Forelimb muscle (tissue), 1 donor: Measurements from ENCODE around the gene RPS13. TPM values are rescaled to one million over a fixed set of nuclear protein-coding genes. Genes with fewer than 3 reads are reported as not detected.
"Not testable (repeated sequence)": the region's sequence is repeated elsewhere in the genome, so short reads cannot be mapped to it uniquely, and the experiment has no call there.

ENCODE experiments used
- DNase-seq: peaks from one replicate; pipeline ENCODE4 v3.0.0-alpha.2; 2013; ENCODE audit warnings: low read depth
- polyA plus RNA-seq: library from polyadenylated mRNA; unstranded; fragments of 120-200 nt; gene quantifications from one replicate; pipeline ENCODE4 v1.2.1, GENCODE V29; 2013; ENCODE audit not compliant: insufficient read length

RPS13 gene
- polyA plus RNA-seq, 1 donor, result 2,034 TPM

DNA sequence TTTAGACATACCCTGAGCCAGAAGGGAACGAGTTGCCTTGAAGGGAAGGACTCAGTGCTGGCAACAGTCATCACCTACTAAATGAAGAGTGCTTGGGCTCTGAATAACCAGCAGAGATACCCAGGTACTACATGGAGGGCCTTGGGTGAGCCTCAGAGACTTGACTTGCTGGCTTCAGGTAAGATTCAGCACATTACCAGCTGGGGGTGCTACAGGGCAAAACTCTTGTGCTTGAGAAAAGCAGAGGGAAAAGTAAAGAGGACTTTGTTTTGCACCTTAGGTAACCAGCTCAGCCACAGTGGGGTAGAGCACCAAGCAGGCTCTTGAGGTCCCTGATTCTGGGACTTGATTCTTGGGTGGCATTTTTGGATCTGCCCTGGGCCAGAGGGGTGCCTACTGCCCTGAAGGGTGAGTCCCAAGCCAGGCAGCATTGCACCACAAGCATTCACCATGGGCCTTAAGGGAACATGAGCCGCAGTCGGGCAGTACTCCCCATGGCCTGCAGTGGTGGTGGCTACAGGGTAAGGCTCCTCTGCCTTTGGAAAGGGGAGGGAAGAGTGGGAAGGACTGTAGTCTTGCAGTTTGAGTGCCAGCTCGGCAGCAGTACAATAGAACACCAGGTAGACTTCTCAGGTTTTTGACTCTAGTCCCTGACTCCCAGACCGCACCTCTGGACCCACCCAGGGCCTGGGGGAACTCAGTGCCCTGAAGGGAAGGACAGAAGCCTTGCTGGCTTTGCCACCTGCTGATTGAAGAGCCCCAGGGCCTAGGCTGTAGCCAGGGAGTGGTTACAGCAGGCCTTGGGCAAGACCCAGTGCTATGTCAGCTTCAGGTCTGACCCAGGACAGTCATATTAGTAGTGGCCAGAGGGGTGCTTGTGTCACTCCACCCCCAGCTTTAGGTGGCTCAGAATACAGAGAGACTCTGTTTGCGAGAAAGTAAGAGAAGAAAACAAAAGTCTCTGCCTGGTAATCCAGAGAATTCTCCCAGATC lies 40.5 kb downstream of the RPS13 start:
- no peak for DNase-seq

DNA sequence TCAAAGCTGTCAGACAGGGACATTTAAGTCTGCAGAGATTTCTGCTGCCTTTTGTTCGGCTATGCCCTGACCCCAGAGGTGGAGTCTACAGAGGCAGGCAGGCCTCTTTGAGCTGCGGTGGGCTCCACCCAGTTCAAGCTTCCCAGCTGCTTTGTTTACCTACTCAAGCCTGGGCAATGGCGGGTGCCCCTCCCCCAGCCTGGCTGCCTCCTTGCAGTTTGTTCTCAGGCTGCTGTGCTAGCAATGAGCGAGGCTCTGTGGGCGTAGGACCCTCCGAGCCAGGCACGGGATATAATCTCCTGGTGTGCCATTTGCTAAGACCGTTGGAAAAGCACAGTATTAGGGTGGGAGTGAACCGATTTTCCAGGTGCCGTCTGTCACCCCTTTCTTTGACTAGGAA lies 43.4 kb downstream of the RPS13 start:
- DNase-seq, result not testable (repeated sequence)

DNA sequence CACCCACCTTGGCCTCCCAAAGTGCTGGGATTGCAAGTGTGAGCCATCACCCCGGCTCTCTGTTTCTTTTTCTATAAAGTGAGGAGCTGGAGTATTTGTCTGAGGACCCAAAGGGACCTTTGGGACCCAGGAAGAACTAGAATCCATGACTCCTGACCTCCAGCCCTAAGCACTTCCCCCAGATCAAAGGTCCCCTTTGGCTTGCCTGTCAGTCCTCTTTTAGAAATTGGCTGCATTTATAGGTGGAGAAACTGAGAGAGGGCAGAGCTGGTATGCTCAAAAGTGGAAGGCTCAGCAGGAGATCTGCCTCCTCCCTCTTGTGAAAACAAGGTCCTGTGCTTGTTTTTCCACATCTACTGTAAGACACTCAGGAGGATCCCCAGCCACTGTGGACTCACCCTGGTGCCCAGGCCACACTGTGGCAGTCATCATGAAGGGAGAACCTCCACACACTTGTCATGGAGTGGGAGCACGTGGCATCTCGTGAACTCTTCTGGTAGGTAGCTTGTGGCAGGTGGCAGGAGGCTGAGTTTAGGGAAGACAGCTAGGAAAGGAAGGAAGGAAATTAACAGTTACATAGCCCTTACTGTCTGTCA lies 50.9 kb downstream of the RPS13 start:
- no peak for DNase-seq

DNA sequence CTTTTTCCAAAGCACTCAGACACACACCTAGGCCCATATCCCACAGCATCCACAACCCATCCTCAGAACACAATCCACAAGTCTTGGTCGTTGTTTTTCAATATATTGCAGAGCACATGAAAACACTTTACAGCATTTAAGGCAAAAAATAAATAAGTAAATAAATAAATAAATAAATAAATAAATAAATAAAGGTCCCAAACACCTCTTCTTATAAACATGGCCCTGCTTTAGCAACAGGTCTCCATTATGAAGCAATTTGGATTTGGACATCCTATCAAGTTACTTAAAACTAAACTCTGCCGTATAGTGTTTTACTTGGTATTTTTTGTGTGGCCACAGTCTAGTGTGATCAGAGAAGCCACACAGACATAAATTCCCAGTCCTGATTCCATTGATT lies 52.5 kb downstream of the RPS13 start:
- DNase-seq, result no peak

Other genes starting within 250 kb of the RPS13 start
- 4.0 TPM for gene PLEKHA7, start 63.3 kb downstream of the RPS13 start, polyA plus RNA-seq
- 18.1 TPM for gene PIK3C2A, start 130.3 kb upstream of the RPS13 start, polyA plus RNA-seq
- 41.3 TPM for gene NUCB2, start 199.1 kb upstream of the RPS13 start, polyA plus RNA-seq